H1 (cell line): ENCODE results near the gene PHACTR2. TPM values are rescaled to one million over a fixed set of nuclear protein-coding genes. Genes with fewer than 3 reads are reported as not detected.

ENCODE experiments used
- CBX5 ChIP-seq: fragments of 300-800, 300-1000 bp; sonication (generic); IDR thresholded peaks from 2 replicates; pipeline ENCODE4 v1.7.1; 2016; ENCODE audit warnings: antibody characterized with exemption, low read length, low read depth
- CREB1 ChIP-seq: IDR thresholded peaks from 2 replicates; pipeline ENCODE4 v1.6.1; 2012; ENCODE audit warnings: inconsistent platforms
- NRF1 ChIP-seq: IDR thresholded peaks from 2 replicates; pipeline ENCODE4 v1.6.1; 2011; ENCODE audit warnings: mild to moderate bottlenecking, low read depth, low read length, improper control_type of control experiment
- RAD21 ChIP-seq, 2 experiments: IDR thresholded peaks in 1 of 2; conservative IDR thresholded peaks in 1 of 2; 2 replicates each; pipeline ENCODE4 v1.6.1; 2011; ENCODE audit warnings: low read depth in 2 of 2, low read length in 2 of 2, improper control_type of control experiment in 1 of 2, inconsistent platforms in 1 of 2, mild to moderate bottlenecking in 1 of 2, moderate library complexity in 1 of 2
- SIRT6 ChIP-seq: IDR thresholded peaks from one replicate; pipeline ENCODE4 v1.7.1; 2012; ENCODE audit warnings: low read length, inconsistent platforms
- SUZ12 ChIP-seq: fragments of 200-600 bp; sonication (generic); IDR thresholded peaks from 2 replicates; pipeline ENCODE4 v1.6.1; 2012; ENCODE audit warnings: mild to moderate bottlenecking, inconsistent platforms, low read length, moderate library complexity, mixed read lengths
- polyA plus RNA-seq, 7 experiments: library from polyadenylated mRNA; depleted of rRNA in 3 of 7; stranded (reverse) in 5 of 7; unstranded in 2 of 7; fragments of >200 nt in 5 of 7; fragments of 200-250 nt in 2 of 7; gene quantifications; 1 replicate in 5 of 7; 2 replicates in 1 of 7; 4 replicates in 1 of 7; pipeline versions ENCODE4 v1.2.1 to v1.2.3, GENCODE V29; 2011 to 2013; ENCODE audit warnings: missing spikeins in 2 of 7, mixed read lengths in 2 of 7
- total RNA-seq: library from RNA; stranded (reverse); fragmentation: NEBNext Ultra II Directional; extraction: Animal tissue kit (Norgen Biotek cat#: 25700); gene quantifications from 2 replicates; pipeline ENCODE4 v1.2.1, GENCODE V29; 2021
- TF ChIP-seq, protein P1 (sequence below): IDR thresholded peaks from 2 replicates; pipeline ENCODE4 v1.6.1; 2011; ENCODE audit warnings: low read length, improper control_type of control experiment

Gene PHACTR2
- total and polyA plus RNA-seq, 2 of the 8 experiments (the other 6 are each of a cell fraction or from before 2014, with no cell fraction given) = 16.9 to 131 TPM

DNA sequence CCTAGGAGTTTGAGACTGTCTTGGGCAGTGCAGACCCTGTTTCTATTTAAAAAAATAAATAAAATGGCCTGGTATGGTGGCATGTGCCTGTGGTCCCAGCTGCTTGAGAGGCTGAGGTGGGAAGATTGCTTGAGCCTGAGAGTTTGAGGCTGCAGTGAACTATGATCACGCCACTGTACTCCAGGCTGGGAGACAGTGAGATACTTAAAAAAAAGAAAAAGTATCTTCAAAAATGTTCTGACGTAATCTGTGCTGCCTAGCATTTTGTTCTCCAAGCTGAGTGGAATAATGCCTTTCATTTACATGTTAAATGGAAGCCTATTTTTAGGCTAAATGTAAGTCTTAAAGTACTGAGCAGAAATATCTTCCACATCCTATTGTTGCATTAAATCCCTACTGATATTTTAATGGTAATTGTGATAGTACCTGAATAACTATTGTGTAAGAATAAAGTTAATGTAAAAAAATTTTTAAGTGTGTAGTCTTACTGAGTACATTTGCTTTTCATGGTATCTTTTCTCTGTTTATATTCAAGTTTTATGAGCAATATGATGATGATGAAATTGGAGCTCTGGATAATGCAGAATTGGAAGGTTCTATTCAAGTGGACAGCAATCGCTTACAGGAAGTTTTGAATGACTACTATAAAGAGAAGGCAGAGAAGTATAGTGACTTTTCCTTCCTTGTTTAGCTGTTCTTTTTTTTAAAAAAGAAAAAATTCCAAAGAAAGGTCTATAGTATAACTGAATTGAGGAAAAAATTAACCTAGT lies 182.3 kb downstream of the PHACTR2 start (continued):
- TF ChIP-seq SIRT6 (no peak), CREB1 (no peak), SUZ12 (no peak), RAD21 (IDR thresholded peaks at IDR 0.05 in 1 of 2, conservative IDR thresholded peaks at IDR 0.05 in 1 of 2; ENCODE audit: low read depth in 2 of 2, low read length in 2 of 2) (no peak), CBX5 (no peak), NRF1 (no peak)
- TF ChIP-seq, protein P1, sequence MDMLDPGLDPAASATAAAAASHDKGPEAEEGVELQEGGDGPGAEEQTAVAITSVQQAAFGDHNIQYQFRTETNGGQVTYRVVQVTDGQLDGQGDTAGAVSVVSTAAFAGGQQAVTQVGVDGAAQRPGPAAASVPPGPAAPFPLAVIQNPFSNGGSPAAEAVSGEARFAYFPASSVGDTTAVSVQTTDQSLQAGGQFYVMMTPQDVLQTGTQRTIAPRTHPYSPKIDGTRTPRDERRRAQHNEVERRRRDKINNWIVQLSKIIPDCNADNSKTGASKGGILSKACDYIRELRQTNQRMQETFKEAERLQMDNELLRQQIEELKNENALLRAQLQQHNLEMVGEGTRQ = no peak
